GM13977 (cell line): ENCODE results near the gene GNAZ.

Experiments used
- DNase-seq: peaks from one replicate; pipeline ENCODE4 v3.0.0; 2012; ENCODE audit warnings: low spot score
- in situ Hi-C: fragments of 300-500 bp; cut with MboI; formaldehyde crosslinking; loops from one replicate; pipeline ENCODE4 v1.12.0; 2022; ENCODE audit warnings: low sequenced_read_pairs, low pct_unique_long_range_greater_than_20kb, mixed read lengths, inconsistent platforms; ENCODE audit not compliant: unreplicated experiment
- TF ChIP-seq, protein P1 (sequence below): IDR thresholded peaks from 2 replicates; pipeline ENCODE4 v1.5.1; 2012; ENCODE audit warnings: mild to moderate bottlenecking, control low read depth; ENCODE audit not compliant: insufficient read depth; ENCODE audit errors: extremely low read depth, missing control alignments

GNAZ gene

DNA sequence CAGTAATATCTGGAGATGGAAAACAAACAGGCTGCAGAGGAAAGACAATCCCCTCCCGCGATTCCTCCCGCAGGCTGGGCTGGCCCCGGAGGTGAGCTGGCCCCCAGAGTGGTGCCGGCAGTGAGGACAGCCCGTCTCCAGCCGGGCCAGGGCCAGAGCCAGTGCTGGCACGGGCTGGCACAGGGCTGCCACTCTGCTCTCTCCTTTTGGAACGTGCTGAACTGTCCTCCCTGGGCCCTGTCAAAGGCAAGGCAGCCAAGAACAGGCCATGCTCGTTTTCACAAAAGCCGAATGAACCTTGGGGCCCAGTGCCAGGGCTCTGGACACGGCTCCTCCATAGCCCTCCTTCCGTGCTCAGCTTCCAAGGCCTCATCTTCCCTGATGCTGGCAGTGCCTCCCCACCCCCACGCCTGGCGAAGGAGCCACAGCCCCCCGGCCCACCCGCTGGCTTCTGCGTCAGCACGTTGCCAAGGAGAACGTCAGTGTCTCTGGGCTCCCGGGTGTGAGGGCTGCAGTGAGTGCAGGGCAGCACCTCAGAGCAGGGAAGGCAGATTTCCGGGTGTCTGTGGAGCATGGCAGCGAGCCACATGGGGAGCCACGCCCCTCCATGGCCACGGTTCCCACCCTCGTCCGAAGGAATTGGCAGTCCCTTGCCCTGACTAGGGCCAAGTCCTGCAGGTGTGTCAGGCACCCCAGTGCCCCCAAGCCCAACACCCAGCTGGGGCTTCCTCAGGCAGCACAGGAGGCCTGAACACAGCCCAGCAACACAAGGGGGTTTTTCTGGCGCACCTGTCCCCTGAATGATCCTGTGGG is 28.6 kb downstream of the GNAZ start:
- in situ Hi-C loops, result no loop called here
- TF ChIP-seq, protein P1, sequence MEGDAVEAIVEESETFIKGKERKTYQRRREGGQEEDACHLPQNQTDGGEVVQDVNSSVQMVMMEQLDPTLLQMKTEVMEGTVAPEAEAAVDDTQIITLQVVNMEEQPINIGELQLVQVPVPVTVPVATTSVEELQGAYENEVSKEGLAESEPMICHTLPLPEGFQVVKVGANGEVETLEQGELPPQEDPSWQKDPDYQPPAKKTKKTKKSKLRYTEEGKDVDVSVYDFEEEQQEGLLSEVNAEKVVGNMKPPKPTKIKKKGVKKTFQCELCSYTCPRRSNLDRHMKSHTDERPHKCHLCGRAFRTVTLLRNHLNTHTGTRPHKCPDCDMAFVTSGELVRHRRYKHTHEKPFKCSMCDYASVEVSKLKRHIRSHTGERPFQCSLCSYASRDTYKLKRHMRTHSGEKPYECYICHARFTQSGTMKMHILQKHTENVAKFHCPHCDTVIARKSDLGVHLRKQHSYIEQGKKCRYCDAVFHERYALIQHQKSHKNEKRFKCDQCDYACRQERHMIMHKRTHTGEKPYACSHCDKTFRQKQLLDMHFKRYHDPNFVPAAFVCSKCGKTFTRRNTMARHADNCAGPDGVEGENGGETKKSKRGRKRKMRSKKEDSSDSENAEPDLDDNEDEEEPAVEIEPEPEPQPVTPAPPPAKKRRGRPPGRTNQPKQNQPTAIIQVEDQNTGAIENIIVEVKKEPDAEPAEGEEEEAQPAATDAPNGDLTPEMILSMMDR, result no peak
- no peak for DNase-seq

DNA sequence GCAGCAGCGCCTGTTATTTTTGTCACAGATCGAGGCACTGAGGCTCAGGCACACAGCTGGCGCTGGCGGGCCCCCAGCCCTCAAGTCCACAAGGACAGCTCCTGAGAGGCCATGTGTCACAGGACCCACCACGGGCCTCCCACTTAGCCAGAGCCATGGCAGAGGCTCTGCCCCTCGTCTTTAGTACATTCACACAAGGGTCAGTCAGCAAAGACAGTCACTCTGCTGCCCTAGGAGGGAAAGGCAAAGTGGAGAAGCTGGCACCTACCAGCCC is 29.1 kb downstream of the GNAZ start:
- in situ Hi-C loops, result no loop called here
- TF ChIP-seq, protein P1, result no peak
- DNase-seq, result no peak

DNA sequence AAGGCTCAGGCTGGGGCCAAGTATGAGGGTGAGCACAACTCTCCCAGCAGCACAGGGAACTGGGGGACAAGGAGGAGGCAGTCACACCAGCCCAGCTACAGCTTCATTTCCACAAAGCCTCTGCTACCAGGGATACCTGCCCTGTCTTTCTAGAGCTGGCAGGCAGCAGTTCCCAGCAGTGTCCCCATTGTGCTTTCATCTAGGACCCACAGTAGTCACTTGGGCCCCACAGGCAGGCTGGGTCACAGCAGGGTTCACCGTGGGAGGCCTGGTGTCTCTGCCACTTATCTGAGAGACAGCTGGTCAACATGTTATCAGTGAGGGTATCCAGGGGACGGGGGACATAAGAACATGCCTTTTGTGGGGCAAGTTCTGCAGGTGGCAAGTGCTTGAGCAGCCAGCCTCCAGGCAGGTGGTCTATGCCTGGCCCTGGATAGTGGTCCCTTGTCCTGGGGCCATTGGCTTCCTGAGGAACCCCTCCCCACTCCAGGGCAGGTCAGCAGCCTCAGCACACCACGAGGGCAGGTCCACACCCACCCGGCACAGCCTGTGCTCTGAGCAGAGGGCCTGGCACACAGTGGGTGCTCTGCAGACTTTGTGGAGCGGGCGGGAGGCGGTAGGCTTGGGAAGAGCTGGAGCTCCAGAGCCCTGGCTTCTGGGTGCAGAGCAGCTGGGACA is 29.9 kb downstream of the GNAZ start:
- TF ChIP-seq, protein P1, result no peak
- no peak for DNase-seq
- in situ Hi-C loops, result no loop called here

DNA sequence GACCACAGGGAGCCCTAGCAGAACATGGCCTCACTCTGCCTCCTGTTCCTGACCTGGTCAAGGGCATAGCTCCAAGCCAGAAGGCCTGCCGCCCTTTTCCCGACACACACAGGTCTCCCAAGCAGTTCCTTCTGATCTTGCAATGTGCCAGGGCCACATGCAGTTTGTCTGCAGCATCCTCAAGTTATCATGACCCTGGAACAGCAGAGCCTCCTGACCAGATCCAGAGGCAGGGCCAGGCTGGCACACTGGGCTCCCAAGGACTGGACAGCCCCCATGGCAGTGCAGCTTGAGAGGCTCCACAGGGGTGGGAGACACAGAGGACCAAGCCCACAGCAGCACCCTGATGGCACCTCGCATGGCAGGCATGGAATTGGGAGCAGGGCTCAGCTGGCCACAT is 31.2 kb downstream of the GNAZ start:
- in situ Hi-C loops, result no loop called here
- TF ChIP-seq, protein P1, result no peak
- no peak for DNase-seq

DNA sequence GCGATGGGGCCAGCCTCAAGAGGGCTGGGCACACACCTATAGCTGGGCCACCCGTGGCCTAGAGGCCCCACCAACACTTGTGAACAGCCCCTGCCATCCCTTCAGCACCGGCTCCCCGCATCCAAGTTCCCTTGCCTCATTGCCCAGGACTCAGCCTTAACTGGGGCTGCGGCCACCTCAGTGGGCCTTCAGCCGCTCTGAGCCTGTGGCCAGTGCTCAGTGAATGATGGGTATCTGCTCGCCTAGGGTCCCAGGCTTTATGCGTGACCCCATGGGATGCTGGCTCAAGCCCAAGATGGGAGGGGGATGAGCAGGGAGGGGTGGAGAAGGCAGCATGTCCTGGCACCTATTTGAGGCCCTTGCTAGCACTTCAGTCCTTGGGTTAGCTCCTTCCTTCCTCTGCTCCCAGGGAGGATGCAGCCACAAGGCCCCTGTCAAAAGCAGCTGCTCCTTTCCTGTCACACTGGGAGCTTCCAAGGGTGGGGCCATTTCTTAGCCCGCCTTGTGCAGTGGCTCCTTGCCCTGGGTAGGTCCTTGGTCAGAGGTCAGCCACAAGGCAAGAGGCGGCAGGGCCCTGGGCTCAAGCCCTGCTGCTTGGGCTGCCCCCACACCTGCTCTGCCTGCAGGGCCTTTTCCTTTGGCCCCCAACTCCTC is 31.8 kb downstream of the GNAZ start:
- in situ Hi-C loops, result no loop called here
- TF ChIP-seq, protein P1, result no peak
- DNase-seq, result no peak

DNA sequence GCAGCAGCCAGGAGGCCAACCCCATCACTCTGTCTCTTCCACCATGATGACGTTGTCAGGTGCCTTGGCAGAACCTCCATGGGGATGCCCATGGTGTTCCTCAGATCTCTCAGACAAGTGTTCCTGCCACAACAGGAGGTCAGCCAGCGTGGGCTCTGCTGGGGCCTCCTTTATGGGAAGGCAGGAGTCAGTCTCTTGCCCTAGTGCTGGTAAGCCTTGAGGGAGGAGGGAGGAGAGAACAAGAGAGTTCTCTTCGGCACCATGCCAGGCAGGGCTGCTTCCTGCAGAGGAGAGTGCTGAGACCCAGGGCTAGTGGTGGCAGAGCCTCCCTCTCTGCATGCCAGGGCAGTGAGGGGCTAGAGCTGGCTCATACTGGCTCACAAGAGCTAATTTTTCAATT is 32.5 kb downstream of the GNAZ start:
- TF ChIP-seq, protein P1, result no peak
- no peak for DNase-seq
- in situ Hi-C loops, result no loop called here
